HCT116 (cell line): ENCODE measurements around the gene PRRX2. TPM values are rescaled to one million over a fixed set of nuclear protein-coding genes. Genes with fewer than 3 reads are reported as not detected.

Experiments
- ATAC-seq: fragments of 200-7000 bp; cut with Tn5 transposase; 2 replicates; pipeline ENCODE4 v1.9.1; 2020; ENCODE audit warnings: mild to moderate bottlenecking, moderate library complexity
- BruUV-seq: library from RNA; stranded (reverse); fragments of 400-500 nt; replicated peaks from 2 replicates; lab custom pipeline; 2021; lab: Mats Ljungman, UMichigan
- CTCF ChIA-PET: fragments of 300-600 bp; sonication (Branson Sonifier 250); formaldehyde crosslinking; loops from one replicate; lab custom pipeline; 2021; ENCODE audit warnings: antibody characterized with exemption; lab: Charles Lee
- POLR2A ChIA-PET: fragments of 300-600, 350-600 bp; sonication (Branson Sonifier 250); formaldehyde crosslinking; loops from one replicate; lab custom pipeline; 2021; ENCODE audit warnings: antibody characterized with exemption; lab: Charles Lee
- RAD21 ChIA-PET, 2 experiments: fragments of 300-600 bp; sonication (Branson Sonifier 250); formaldehyde crosslinking; loops; one replicate each; lab custom pipeline; 2023; ENCODE audit warnings: low total read pairs in 2 of 2; ENCODE audit not compliant: uncharacterized antibody in 2 of 2, unreplicated experiment in 2 of 2, low non-redundant PET in 1 of 2; lab: Charles Lee
- DNase-seq: peaks from one replicate; pipeline ENCODE4 v3.0.0-alpha.2; 2010; ENCODE audit warnings: low read depth, low spot score
- H2AFZ ChIP-seq: fragments of 200-600 bp; shearing (Covaris generic), sonication (generic); 2 replicates; pipeline ENCODE4 v1.6.1; 2017; ENCODE audit warnings: low read depth, mixed run types, mixed read lengths, antibody characterized with exemption, low read length; ENCODE audit not compliant: poor library complexity, severe bottlenecking
- H3K27ac ChIP-seq: 2 replicates; pipeline ENCODE4 v1.5.1; 2012; ENCODE audit warnings: low read depth, low read length
- H3K27me3 ChIP-seq: fragments of 200-600 bp; sonication (generic); 2 replicates; pipeline ENCODE4 v1.6.1; 2016; ENCODE audit warnings: mixed run types, low read length, mixed read lengths; ENCODE audit not compliant: insufficient read depth
- H3K36me3 ChIP-seq, 2 experiments: fragments of 200-500 bp in 1 of 2; fragments of 200-600 bp in 1 of 2; sonication (Bioruptor generic) in 1 of 2; sonication (generic) in 1 of 2; 2 replicates each; pipeline versions ENCODE4 v1.5.1 to v1.6.1; 2014 to 2016; ENCODE audit warnings: low read length in 2 of 2, inconsistent platforms in 1 of 2, mixed read lengths in 1 of 2, mixed run types in 1 of 2; ENCODE audit not compliant: insufficient read depth in 2 of 2, control insufficient read depth in 1 of 2
- H3K4me1 ChIP-seq, 2 experiments: fragments of 200-600 bp in 1 of 2; sonication (generic) in 1 of 2; 2 replicates each; pipeline versions ENCODE4 v1.5.1 to v1.6.1; 2012 to 2017; ENCODE audit warnings: low read length in 2 of 2, inconsistent platforms in 1 of 2, mild to moderate bottlenecking in 1 of 2, mixed read lengths in 1 of 2, mixed run types in 1 of 2, moderate library complexity in 1 of 2; ENCODE audit not compliant: insufficient read depth in 2 of 2, control insufficient read depth in 1 of 2
- H3K4me2 ChIP-seq: fragments of 200-600 bp; sonication (generic); 2 replicates; pipeline ENCODE4 v1.6.1; 2017; ENCODE audit warnings: mixed run types, low read length, mixed read lengths
- H3K4me3 ChIP-seq, 2 experiments: fragments of 200-600 bp in 1 of 2; sonication (generic) in 1 of 2; replicated peaks in 1 of 2; 2 replicates each; pipeline ENCODE4 v1.5.1; 2011 to 2016; ENCODE audit warnings: low read length in 2 of 2, control low read depth in 1 of 2, low read depth in 1 of 2, mild to moderate bottlenecking in 1 of 2, mixed read lengths in 1 of 2, mixed run types in 1 of 2
- H3K79me2 ChIP-seq: fragments of 200-600 bp; sonication (generic); 2 replicates; pipeline ENCODE4 v1.6.1; 2017; ENCODE audit warnings: mild to moderate bottlenecking, mixed run types, low read length, moderate library complexity, mixed read lengths; ENCODE audit not compliant: insufficient read depth
- H3K9ac ChIP-seq: fragments of 200-600 bp; sonication (generic); 2 replicates; pipeline ENCODE4 v1.6.1; 2016; ENCODE audit warnings: low read length, mixed read lengths
- H3K9me2 ChIP-seq: fragments of 200-600 bp; sonication (generic), shearing (Covaris generic); 2 replicates; pipeline ENCODE4 v1.6.1; 2017; ENCODE audit warnings: mixed run types, mild to moderate bottlenecking, moderate library complexity; ENCODE audit not compliant: insufficient read depth
- H3K9me3 ChIP-seq, 2 experiments: fragments of 200-500 bp in 1 of 2; fragments of 200-600 bp in 1 of 2; sonication (Bioruptor generic) in 1 of 2; sonication (generic) in 1 of 2; 2 replicates each; pipeline ENCODE4 v1.6.1; 2014 to 2017; ENCODE audit warnings: low read length in 2 of 2, mixed read lengths in 2 of 2, inconsistent platforms in 1 of 2, low read depth in 1 of 2, mild to moderate bottlenecking in 1 of 2, mixed run types in 1 of 2, moderate library complexity in 1 of 2; ENCODE audit not compliant: control insufficient read depth in 1 of 2, insufficient read depth in 1 of 2
- H4K20me1 ChIP-seq: fragments of 200-600 bp; sonication (generic), shearing (Covaris generic); 2 replicates; pipeline ENCODE4 v1.6.1; 2017; ENCODE audit warnings: mixed run types, mild to moderate bottlenecking, moderate library complexity; ENCODE audit not compliant: insufficient read depth
- CBX3 ChIP-seq: IDR thresholded peaks from 2 replicates; pipeline ENCODE4 v1.6.1; 2012; ENCODE audit warnings: low read depth
- CEBPB ChIP-seq: IDR thresholded peaks from 2 replicates; pipeline ENCODE4 v1.6.1; 2012; ENCODE audit warnings: low read depth
- ELF1 ChIP-seq: IDR thresholded peaks from 2 replicates; pipeline ENCODE4 v1.6.1; 2012; ENCODE audit warnings: low read depth, borderline replicate concordance
- FOSL1 ChIP-seq: IDR thresholded peaks from 2 replicates; pipeline ENCODE4 v1.6.1; 2012; ENCODE audit warnings: low read depth
- REST ChIP-seq: IDR thresholded peaks from 2 replicates; pipeline ENCODE4 v1.6.1; 2012; ENCODE audit warnings: low read depth
- SRF ChIP-seq: IDR thresholded peaks from 2 replicates; pipeline ENCODE4 v1.6.1; 2012; ENCODE audit warnings: low read depth
- ZNF274 ChIP-seq: fragments of 200-500 bp; sonication (Bioruptor generic); IDR thresholded peaks from 2 replicates; pipeline ENCODE4 v1.6.1; 2014; ENCODE audit warnings: mild to moderate bottlenecking, low read depth, low read length, inconsistent platforms
- intact Hi-C: fragments of 100-400 bp; cut with micrococcal nuclease; formaldehyde crosslinking; loops from 2 replicates; pipeline ENCODE4 v1.10.0; 2022
- total RNA-seq: library from RNA; stranded (reverse); gene quantifications from one replicate; pipeline ENCODE4 v1.2.1, GENCODE V29; 2021; ENCODE audit not compliant: unreplicated experiment

Gene PRRX2
- total RNA-seq, 1 experiment from 2014 or later = 25.5 TPM

GRCh38 chr9:129646252-129646651, 19.2 kb upstream of the PRRX2 start:
- H3K27me3 ChIP-seq = no peaks in the 10 kb centered on the region

More at GRCh38 chr9:129646252-129646651, 19.2 kb upstream of the PRRX2 start:
- BruUV-seq = no TSS peak
- Histone ChIP-seq H3K27ac (no peak overlapping the region), H3K4me3 (no peak overlapping the region), H3K9me2 (no peaks in the 10 kb centered on the region), H3K36me3 (no peaks in the 10 kb centered on the region), H3K9ac (no peak overlapping the region), H3K4me1 (peaks cover 0 to 7% of the 10 kb centered on the region in 2 experiments; a peak in 2 of 4 replicates), H2AFZ (no peak overlapping the region), H4K20me1 (no peaks in the 10 kb centered on the region), H3K9me3 (no peaks in the 10 kb centered on the region), H3K4me2 (no peak overlapping the region), H3K79me2 (peaks cover 7% of the 10 kb centered on the region)
- TF ChIP-seq SRF (no peak), FOSL1 (no peak), CEBPB (no peak), ELF1 (no peak), REST (no peak), ZNF274 (no peak), CBX3 (no peak)
- POLR2A ChIA-PET = no interaction called here
- RAD21 ChIA-PET = no interaction called here
- no peak for ATAC-seq
- DNase-seq = no peak
- CTCF ChIA-PET = no interaction called here
- intact Hi-C loops = no loop called here
